ENCODE results near the gene SBNO1. TPM values are rescaled to one million over a fixed set of nuclear protein-coding genes. Genes with fewer than 3 reads are reported as not detected.

Gene SBNO1
- total RNA-seq, 1 donor from 2014 or later: 31.5 TPM

- Histone ChIP-seq H3K36me3 (ENCODE audit: control insufficient read depth, insufficient read depth, low read length) (no peaks in the 10 kb centered on the region), H3K27me3 (ENCODE audit: control insufficient read depth, insufficient read depth, low read length) (no peaks in the 10 kb centered on the region), H3K4me3 (ENCODE audit: low read depth, low read length) (no peak overlapping the region)
- no peak for DNase-seq (ENCODE audit: low read depth)
- TF ChIP-seq CTCF (IDR thresholded peaks at IDR 0.05; ENCODE audit: insufficient read depth, low read length, poor library complexity, severe bottlenecking): no peak
These were observed 8.4 kb downstream of the SBNO1 start for GRCh38 chr12:123356159-123356670.

- H3K36me3 ChIP-seq (ENCODE audit: control insufficient read depth, insufficient read depth, low read length): no peaks in the 10 kb centered on the region
- no peak for DNase-seq (ENCODE audit: low read depth)
- no peaks in the 10 kb centered on the region for H3K27me3 ChIP-seq (ENCODE audit: control insufficient read depth, insufficient read depth, low read length)
- no peak overlapping the region for H3K4me3 ChIP-seq (ENCODE audit: low read depth, low read length)
- no peak for TF ChIP-seq CTCF (IDR thresholded peaks at IDR 0.05; ENCODE audit: insufficient read depth, low read length, poor library complexity, severe bottlenecking)
These were observed 10.0 kb downstream of the SBNO1 start for GRCh38 chr12:123354600-123354999.

GRCh38 chr12:123351349-123351748, 13.3 kb downstream of the SBNO1 start:
- H3K27me3 ChIP-seq (ENCODE audit: control insufficient read depth, insufficient read depth, low read length): no peaks in the 10 kb centered on the region
- no peak for TF ChIP-seq CTCF (IDR thresholded peaks at IDR 0.05; ENCODE audit: insufficient read depth, low read length, poor library complexity, severe bottlenecking)
- H3K36me3 ChIP-seq (ENCODE audit: control insufficient read depth, insufficient read depth, low read length): peaks cover 1% of the 10 kb centered on the region
- DNase-seq (ENCODE audit: low read depth): no peak
- no peak overlapping the region for H3K4me3 ChIP-seq (ENCODE audit: low read depth, low read length)

GRCh38 chr12:123346946-123347345, 17.7 kb downstream of the SBNO1 start:
- no peak for DNase-seq (ENCODE audit: low read depth)
- no peaks in the 10 kb centered on the region for H3K27me3 ChIP-seq (ENCODE audit: control insufficient read depth, insufficient read depth, low read length)
- H3K36me3 ChIP-seq (ENCODE audit: control insufficient read depth, insufficient read depth, low read length): peaks cover 1% of the 10 kb centered on the region
- no peak overlapping the region for H3K4me3 ChIP-seq (ENCODE audit: low read depth, low read length)
- TF ChIP-seq CTCF (IDR thresholded peaks at IDR 0.05; ENCODE audit: insufficient read depth, low read length, poor library complexity, severe bottlenecking): no peak

GRCh38 chr12:123344086-123344485, 20.6 kb downstream of the SBNO1 start:
- Histone ChIP-seq H3K36me3 (ENCODE audit: control insufficient read depth, insufficient read depth, low read length) (peaks cover 1% of the 10 kb centered on the region), H3K4me3 (ENCODE audit: low read depth, low read length) (no peak overlapping the region), H3K27me3 (ENCODE audit: control insufficient read depth, insufficient read depth, low read length) (no peaks in the 10 kb centered on the region)
- TF ChIP-seq CTCF (IDR thresholded peaks at IDR 0.05; ENCODE audit: insufficient read depth, low read length, poor library complexity, severe bottlenecking): no peak
- no peak for DNase-seq (ENCODE audit: low read depth)

GRCh38 chr12:123337070-123337469, 27.6 kb downstream of the SBNO1 start:
- Histone ChIP-seq H3K4me3 (ENCODE audit: low read depth, low read length) (no peak overlapping the region), H3K36me3 (ENCODE audit: control insufficient read depth, insufficient read depth, low read length) (peaks cover 3% of the 10 kb centered on the region), H3K27me3 (ENCODE audit: control insufficient read depth, insufficient read depth, low read length) (no peaks in the 10 kb centered on the region)
- no peak for DNase-seq (ENCODE audit: low read depth)
- no peak for TF ChIP-seq CTCF (IDR thresholded peaks at IDR 0.05; ENCODE audit: insufficient read depth, low read length, poor library complexity, severe bottlenecking)

Measured in kidney epithelial cell (primary cell).